Measurements from ENCODE around the gene DDX10.

Gene DDX10

GRCh38 chr11:108926841-108927577 lies 262.1 kb downstream of the DDX10 start:
- no peak for TF ChIP-seq CTCF (IDR thresholded peaks at IDR 0.05)
- DNase-seq (ENCODE audit: low spot score): no peak
- Histone ChIP-seq H3K4me3 (no peak overlapping the region), H3K27ac (no peak overlapping the region)

DNA sequence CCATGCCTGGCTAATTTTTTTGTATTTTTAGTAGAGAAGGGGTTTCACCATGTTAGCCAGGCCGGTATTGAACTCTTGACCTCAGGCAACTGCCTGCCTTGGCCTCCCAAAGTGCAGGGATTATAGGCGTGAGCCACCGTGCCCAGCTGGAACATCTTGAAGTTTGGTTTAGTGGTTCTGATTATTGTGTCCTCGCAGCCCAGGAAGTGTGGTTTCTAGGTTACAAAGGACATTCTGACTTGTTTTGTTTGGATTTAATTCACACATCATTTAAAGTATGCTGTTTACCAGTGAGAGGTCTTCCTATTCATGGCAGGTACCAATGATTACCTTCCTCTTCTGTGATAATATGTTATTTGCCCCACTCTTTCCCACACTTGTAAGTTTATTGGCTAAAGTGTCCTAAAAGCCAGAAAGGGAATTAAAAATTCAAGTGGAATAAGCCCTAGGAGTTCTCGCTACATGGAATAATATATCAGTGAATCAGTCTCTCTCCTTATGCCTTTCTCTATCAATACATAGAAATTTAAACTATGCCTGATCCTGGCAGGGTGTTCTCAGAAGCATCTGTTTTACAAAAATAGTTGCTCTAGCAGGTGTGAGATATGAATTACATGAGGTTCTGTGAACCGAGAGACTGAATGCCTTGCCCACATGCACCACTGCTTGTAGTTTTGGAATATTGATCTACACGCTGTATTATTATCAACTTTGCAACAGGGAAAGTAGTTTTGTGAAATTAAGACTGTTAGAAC lies 263.1 kb downstream of the DDX10 start:
- no peak for DNase-seq (ENCODE audit: low spot score)
- Histone ChIP-seq H3K4me3 (no peak overlapping the region), H3K27ac (no peak overlapping the region)
- TF ChIP-seq CTCF (IDR thresholded peaks at IDR 0.05): no peak

DNA sequence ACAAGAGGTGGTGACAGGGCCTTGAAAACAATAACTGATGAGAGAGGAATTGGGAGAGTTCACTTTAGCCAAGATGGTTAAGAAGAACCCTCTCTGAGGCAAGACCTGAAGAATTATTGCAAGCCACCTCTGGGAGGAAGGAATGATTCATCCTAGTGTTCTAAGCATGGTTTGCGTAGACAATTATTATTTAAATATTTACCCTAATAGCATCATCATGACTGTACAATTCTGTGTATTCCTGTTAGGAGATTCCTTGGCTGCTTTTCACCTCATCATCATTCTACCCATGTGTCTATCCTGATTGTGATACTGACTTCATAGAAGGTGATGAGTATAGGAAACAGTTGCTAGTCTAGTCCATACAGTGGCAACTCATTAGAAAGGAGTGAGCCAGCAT lies 264.4 kb downstream of the DDX10 start:
- DNase-seq (ENCODE audit: low spot score): no peak
- Histone ChIP-seq H3K27ac (no peak overlapping the region), H3K4me3 (no peak overlapping the region)
- no peak for TF ChIP-seq CTCF (IDR thresholded peaks at IDR 0.05)

DNA sequence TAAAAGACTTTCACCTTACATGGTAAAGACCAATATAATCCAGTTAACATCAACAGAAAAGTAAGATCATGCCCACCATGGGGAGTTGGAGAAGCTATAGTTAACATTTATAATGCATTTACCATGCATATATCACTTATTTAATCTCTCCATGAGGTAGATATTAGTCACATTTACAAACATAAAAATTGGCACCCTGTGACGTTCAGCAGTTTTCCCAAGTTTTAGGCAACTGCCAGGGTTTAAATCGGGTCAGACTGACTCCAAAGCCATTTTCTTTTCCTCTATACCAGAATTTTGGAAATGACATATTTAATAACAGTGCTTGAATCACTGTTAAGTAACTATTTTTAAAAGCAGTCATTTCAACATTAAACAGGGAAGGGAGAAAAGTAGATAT lies 266.3 kb downstream of the DDX10 start:
- no peak for DNase-seq (ENCODE audit: low spot score)
- TF ChIP-seq CTCF (IDR thresholded peaks at IDR 0.05): no peak

DNA sequence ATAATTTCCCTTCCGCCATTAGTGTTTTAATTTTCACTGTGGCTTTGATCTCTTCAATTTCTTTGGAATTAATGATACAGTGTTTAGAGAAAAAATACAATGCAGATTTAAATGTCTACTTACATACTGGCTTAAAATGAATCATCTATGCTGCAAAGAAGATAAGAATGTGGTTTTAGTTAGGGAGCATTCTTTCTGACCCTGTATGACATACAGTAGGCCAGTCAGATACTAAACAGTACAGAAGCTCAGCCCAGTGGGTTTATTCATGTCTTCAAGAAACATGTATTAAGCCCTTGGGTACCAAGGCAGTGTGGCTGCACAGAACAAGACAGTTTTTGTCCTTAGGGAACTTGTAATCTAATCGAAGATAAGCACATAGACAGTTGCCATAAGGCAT lies 268.8 kb downstream of the DDX10 start:
- H3K4me3 ChIP-seq: no peak overlapping the region
- DNase-seq (ENCODE audit: low spot score): no peak
- TF ChIP-seq CTCF (IDR thresholded peaks at IDR 0.05): no peak
- H3K27ac ChIP-seq: no peak overlapping the region

More for the DNA sequence above, 266.3 kb downstream of the DDX10 start:
- H3K27ac ChIP-seq: no peak overlapping the region
- H3K4me3 ChIP-seq: no peak overlapping the region

- DNase-seq (ENCODE audit: low spot score): no peak
- H3K27ac ChIP-seq: no peak overlapping the region
- TF ChIP-seq CTCF (IDR thresholded peaks at IDR 0.05): no peak
- no peak overlapping the region for H3K4me3 ChIP-seq
Observed at GRCh38 chr11:108934289-108934688, 269.4 kb downstream of the DDX10 start.

- Histone ChIP-seq H3K4me3 (no peak overlapping the region), H3K27ac (no peak overlapping the region)
- DNase-seq (ENCODE audit: low spot score): no peak
- no peak for TF ChIP-seq CTCF (IDR thresholded peaks at IDR 0.05)
Observed at GRCh38 chr11:108934696-108935095, 269.8 kb downstream of the DDX10 start.
